CD14-positive monocyte (primary cell): Measurements from ENCODE around the gene SLC50A1. TPM values are rescaled to one million over a fixed set of nuclear protein-coding genes. Genes with fewer than 3 reads are reported as not detected.

Experiments
- DNase-seq, 3 donors: peaks; one replicate each; pipeline ENCODE4 v3.0.0-alpha.2; 2011 to 2022
- H2AFZ ChIP-seq: 2 replicates; pipeline ENCODE4 v1.6.0; 2012; ENCODE audit warnings: mild to moderate bottlenecking, low read depth, low read length, inconsistent platforms; ENCODE audit not compliant: insufficient read depth, poor library complexity, severe bottlenecking
- H3K27ac ChIP-seq, 2 donors: 1 replicate in 1 of 2; 2 replicates in 1 of 2; pipeline ENCODE4 v1.5.1; 2012 to 2013; ENCODE audit warnings: low read length in 2 of 2, control low read depth in 1 of 2, inconsistent platforms in 1 of 2, low read depth in 1 of 2, mild to moderate bottlenecking in 1 of 2
- H3K27me3 ChIP-seq, 2 donors: one replicate each; pipeline versions ENCODE4 v1.6.0 to v1.6.1; 2011 to 2013; ENCODE audit warnings: low read length in 2 of 2; ENCODE audit not compliant: control insufficient read depth in 2 of 2, insufficient read depth in 2 of 2
- H3K36me3 ChIP-seq, 2 donors: replicated peaks in 1 of 2; 1 replicate in 1 of 2; 2 replicates in 1 of 2; pipeline versions ENCODE4 v1.5.1 to v1.6.1; 2012 to 2013; ENCODE audit warnings: low read length in 2 of 2, control low read depth in 1 of 2, inconsistent platforms in 1 of 2, mild to moderate bottlenecking in 1 of 2; ENCODE audit not compliant: insufficient read depth in 2 of 2, control insufficient read depth in 1 of 2
- H3K4me1 ChIP-seq, 2 donors: 1 replicate in 1 of 2; 2 replicates in 1 of 2; pipeline versions ENCODE4 v1.5.1 to v1.6.1; 2012 to 2013; ENCODE audit warnings: low read length in 2 of 2, control low read depth in 1 of 2, inconsistent platforms in 1 of 2, mild to moderate bottlenecking in 1 of 2, moderate library complexity in 1 of 2; ENCODE audit not compliant: insufficient read depth in 2 of 2, control insufficient read depth in 1 of 2
- H3K4me2 ChIP-seq: replicated peaks from 2 replicates; pipeline ENCODE3; 2012; ENCODE audit warnings: low read length, moderate library complexity, mild to moderate bottlenecking; ENCODE audit not compliant: poor library complexity, severe bottlenecking; ENCODE audit errors: extremely low read depth
- H3K4me3 ChIP-seq, 3 experiments: fragments of 200-600 bp in 1 of 3; sonication (generic) in 1 of 3; replicated peaks in 1 of 3; 1 replicate in 2 of 3; 2 replicates in 1 of 3; pipeline ENCODE4 v1.5.1; 2011 to 2013; ENCODE audit warnings: low read length in 3 of 3, mild to moderate bottlenecking in 3 of 3, control low read depth in 2 of 3, low read depth in 2 of 3, inconsistent platforms in 1 of 3, moderate library complexity in 1 of 3
- H3K79me2 ChIP-seq: 2 replicates; pipeline ENCODE4 v1.6.0; 2012; ENCODE audit warnings: mild to moderate bottlenecking, control low read depth, inconsistent platforms, low read length, moderate library complexity; ENCODE audit not compliant: insufficient read depth
- H3K9ac ChIP-seq: 2 replicates; pipeline ENCODE4 v1.6.0; 2017; ENCODE audit warnings: low read length, mild to moderate bottlenecking; ENCODE audit not compliant: insufficient read depth, poor library complexity, severe bottlenecking
- H3K9me3 ChIP-seq, 2 donors: replicated peaks in 1 of 2; 1 replicate in 1 of 2; 2 replicates in 1 of 2; pipeline versions ENCODE4 v1.5.1 to v1.6.1; 2012 to 2013; ENCODE audit warnings: low read length in 2 of 2, control low read depth in 1 of 2; ENCODE audit not compliant: control insufficient read depth in 1 of 2, insufficient read depth in 1 of 2
- H4K20me1 ChIP-seq: 2 replicates; pipeline ENCODE4 v1.6.0; 2012; ENCODE audit warnings: mild to moderate bottlenecking, low read length, control low read depth, moderate library complexity; ENCODE audit not compliant: insufficient read depth
- H3K27ac Mint-ChIP-seq, 7 donors: one replicate each; pipeline ENCODE4 v1.8.0; 2020; ENCODE audit warnings: mild to moderate bottlenecking in 7 of 7, mixed read lengths in 7 of 7, moderate library complexity in 6 of 7, inconsistent platforms in 2 of 7
- H3K27me3 Mint-ChIP-seq, 3 donors: one replicate each; pipeline ENCODE4 v1.8.0; 2021 to 2022; ENCODE audit warnings: low read depth in 3 of 3, mild to moderate bottlenecking in 3 of 3, mixed read lengths in 3 of 3, moderate library complexity in 3 of 3, inconsistent platforms in 1 of 3
- H3K36me3 Mint-ChIP-seq, 2 donors: one replicate each; pipeline ENCODE4 v1.8.0; 2020; ENCODE audit warnings: mixed read lengths in 2 of 2, inconsistent platforms in 1 of 2, mild to moderate bottlenecking in 1 of 2
- H3K4me1 Mint-ChIP-seq: one replicate; pipeline ENCODE4 v1.8.0; 2020; ENCODE audit warnings: mild to moderate bottlenecking, mixed read lengths
- H3K4me3 Mint-ChIP-seq, 2 donors: one replicate each; pipeline ENCODE4 v1.8.0; 2020; ENCODE audit warnings: mild to moderate bottlenecking in 2 of 2, mixed read lengths in 2 of 2, moderate library complexity in 1 of 2
- H3K9me3 Mint-ChIP-seq, 7 donors: one replicate each; pipeline ENCODE4 v1.8.0; 2020 to 2022; ENCODE audit warnings: mixed read lengths in 7 of 7, mild to moderate bottlenecking in 6 of 7, moderate library complexity in 6 of 7, inconsistent platforms in 2 of 7
- CTCF ChIP-seq: fragments of 200-600 bp; IDR thresholded peaks from one replicate; pipeline ENCODE4 v1.8.0; 2022; ENCODE audit warnings: antibody characterized with exemption, mild to moderate bottlenecking
- WGBS: methylation state at CpG from one replicate; pipeline ENCODE4 v1.1.5; 2013; ENCODE audit warnings: missing lambda C conversion rate; ENCODE audit not compliant: insufficient coverage; 5-methylcytosine and 5-hydroxymethylcytosine counted together
- intact Hi-C, 2 donors: fragments of 100-400 bp; cut with micrococcal nuclease; formaldehyde crosslinking; loops; one replicate each; pipeline versions ENCODE4 v1.15.0 to v1.15.1; 2023
- polyA plus RNA-seq, 3 donors: library from polyadenylated mRNA; depleted of rRNA in 1 of 3; unstranded in 2 of 3; stranded (reverse) in 1 of 3; fragments of 300-500 nt in 2 of 3; fragments of >200 nt in 1 of 3; fragmentation: Illumina TruSeq in 2 of 3; gene quantifications; 1 replicate in 2 of 3; 2 replicates in 1 of 3; pipeline ENCODE4 v1.2.3, GENCODE V29; 2012 to 2021

Gene SLC50A1
- polyA plus RNA-seq, 3 donors, result 40.0 to 50.8 (median 49.4) TPM

GRCh38 chr1:155170806-155171205 lies 35.2 kb downstream of the SLC50A1 start:
- Histone ChIP-seq H3K4me2 (no peak overlapping the region), H4K20me1 (no peaks in the 10 kb centered on the region)
- no peak overlapping the region for H3K4me3 Mint-ChIP-seq

More at GRCh38 chr1:155170806-155171205, 35.2 kb downstream of the SLC50A1 start:
- H3K27ac Mint-ChIP-seq, result peak overlapping the region in 1 of 7 donors; percentile 25
- intact Hi-C loops, result loop anchor here in 1 of 2 donors (5.0 kb wide), 1 partner anchor 34 kb away; the partner anchor contains the start of gene SLC50A1
- TF ChIP-seq CTCF, result no peak
- Histone ChIP-seq H2AFZ (no peak overlapping the region), H3K4me3 (no peak overlapping the region), H3K9me3 (no peaks in the 10 kb centered on the region), H3K27me3 (peaks cover 0 to 13% of the 10 kb centered on the region in 2 donors), H3K36me3 (peaks cover 14 to 19% of the 10 kb centered on the region in 2 donors), H3K27ac (no peak overlapping the region), H3K4me1 (peaks cover 44 to 47% of the 10 kb centered on the region in 2 donors), H3K9ac (no peak overlapping the region), H3K79me2 (peaks cover 21% of the 10 kb centered on the region)
- peaks cover 19 to 30% of the 10 kb centered on the region in 2 donors for H3K36me3 Mint-ChIP-seq
- peaks cover 18 to 39% (median 36%) of the 10 kb centered on the region in 3 donors for H3K27me3 Mint-ChIP-seq
- peaks cover 0 to under 1% (median 0%) of the 10 kb centered on the region in 7 donors for H3K9me3 Mint-ChIP-seq
- H3K4me1 Mint-ChIP-seq, result peaks cover 43% of the 10 kb centered on the region
- no peak for DNase-seq
- 100% methylated on average over 5 of the region's 7 CpGs for WGBS
